GM12872 (cell line): ENCODE results near the gene ENTPD1.

Experiments used
- CTCF ChIP-seq: IDR thresholded peaks from 3 replicates; pipeline ENCODE4 v1.5.1; 2011; ENCODE audit warnings: low read depth, mild to moderate bottlenecking, low read length, moderate library complexity; ENCODE audit not compliant: insufficient read depth

The ENTPD1 gene

GRCh38 chr10:95756041-95756761 is at the start of gene ENTPD1:
TSS of gene ENTPD1 (plus strand) at chr10:95756163. CDS start at chr10:95756240, 77 bp downstream.
- TF ChIP-seq CTCF, result no peak

GRCh38 chr10:95706573-95706972 is 49.4 kb upstream of the ENTPD1 start:
- no peak for TF ChIP-seq CTCF

- no peak for TF ChIP-seq CTCF
These were observed 49.0 kb upstream of the ENTPD1 start for GRCh38 chr10:95706990-95707389.

GRCh38 chr10:95711492-95711891 is 44.5 kb upstream of the ENTPD1 start:
- TF ChIP-seq CTCF, result no peak

- no peak for TF ChIP-seq CTCF
These were observed 39.5 kb upstream of the ENTPD1 start for GRCh38 chr10:95716466-95716865.

GRCh38 chr10:95716866-95717265 is 39.1 kb upstream of the ENTPD1 start:
- no peak for TF ChIP-seq CTCF

- no peak for TF ChIP-seq CTCF
These were observed 27.4 kb upstream of the ENTPD1 start for GRCh38 chr10:95728526-95728925.
